RKO (cell line): Measurements from ENCODE around the gene SLC10A7.

Experiments
- DNase-seq: peaks from one replicate; pipeline ENCODE4 v3.0.0-alpha.2; 2016; ENCODE audit warnings: low spot score

SLC10A7 gene

GRCh38 chr4:146521541-146522097 lies at the start of gene SLC10A7:
Gene SLC10A7 (minus strand): TSS chr4:146521940. CDS start chr4:146521717, 223 bp downstream.
- DNase-seq: peak; percentile 86

GRCh38 chr4:146567396-146567795 lies 45.7 kb upstream of the SLC10A7 start:
- no peak for DNase-seq

- DNase-seq: no peak
These were observed 42.8 kb upstream of the SLC10A7 start for GRCh38 chr4:146564492-146564891.

GRCh38 chr4:146550161-146550560 lies 28.4 kb upstream of the SLC10A7 start:
- DNase-seq: no peak

GRCh38 chr4:146548443-146548842 lies 26.7 kb upstream of the SLC10A7 start:
- no peak for DNase-seq

- peak; percentile 20 for DNase-seq
These were observed 23.4 kb upstream of the SLC10A7 start for GRCh38 chr4:146545102-146545501.

- DNase-seq: no peak
These were observed 12.4 kb upstream of the SLC10A7 start for GRCh38 chr4:146534178-146534577.

GRCh38 chr4:146525754-146526153 lies 4.0 kb upstream of the SLC10A7 start:
- no peak for DNase-seq

GRCh38 chr4:146524663-146525062 lies 2.9 kb upstream of the SLC10A7 start:
- DNase-seq: no peak

GRCh38 chr4:146522869-146523205 lies 1.1 kb upstream of the SLC10A7 start:
- peak; percentile 45 for DNase-seq

GRCh38 chr4:146522098-146522868 lies 543 bp upstream of the SLC10A7 start:
- peak; percentile 87 for DNase-seq

- DNase-seq: peak; percentile 89
These were observed 722 bp downstream of the SLC10A7 start for GRCh38 chr4:146520896-146521540.

GRCh38 chr4:146514651-146515357 lies 6.9 kb downstream of the SLC10A7 start:
- no peak for DNase-seq

- no peak for DNase-seq
These were observed 8.2 kb downstream of the SLC10A7 start for GRCh38 chr4:146513548-146513947.

- DNase-seq: no peak
These were observed 10.4 kb downstream of the SLC10A7 start for GRCh38 chr4:146511381-146511780.

- no peak for DNase-seq
These were observed 10.8 kb downstream of the SLC10A7 start for GRCh38 chr4:146510942-146511341.

GRCh38 chr4:146508229-146508939 lies 13.4 kb downstream of the SLC10A7 start:
- DNase-seq: no peak

- DNase-seq: no peak
These were observed 14.1 kb downstream of the SLC10A7 start for GRCh38 chr4:146507632-146508031.

GRCh38 chr4:146506272-146506671 lies 15.5 kb downstream of the SLC10A7 start:
- no peak for DNase-seq

GRCh38 chr4:146500216-146500615 lies 21.5 kb downstream of the SLC10A7 start:
- DNase-seq: no peak

- no peak for DNase-seq
These were observed 23.4 kb downstream of the SLC10A7 start for GRCh38 chr4:146498291-146498690.

- no peak for DNase-seq
These were observed 26.5 kb downstream of the SLC10A7 start for GRCh38 chr4:146495269-146495668.
